Neural cell (in vitro differentiated cells): ENCODE data around the gene HLCS.

ENCODE experiments used
- EP300 ChIP-seq: fragments of 450-650 bp; conservative IDR thresholded peaks from 2 replicates; pipeline ENCODE4 v1.6.1; 2014; ENCODE audit warnings: antibody characterized with exemption, mild to moderate bottlenecking, moderate library complexity; ENCODE audit not compliant: poor library complexity, severe bottlenecking
- EZH2 ChIP-seq: fragments of 200-600, 300-800 bp; shearing (Covaris generic), sonication (generic); IDR thresholded peaks from 2 replicates; pipeline ENCODE4 v1.6.1; 2014; ENCODE audit warnings: antibody characterized with exemption, low read length, borderline replicate concordance, mild to moderate bottlenecking; ENCODE audit not compliant: insufficient read depth, poor library complexity, severe bottlenecking
- MXI1 ChIP-seq: fragments of 450-650 bp; conservative IDR thresholded peaks from 2 replicates; pipeline ENCODE4 v1.6.1; 2014; ENCODE audit warnings: antibody characterized with exemption, mild to moderate bottlenecking; ENCODE audit not compliant: poor library complexity, severe bottlenecking
- POLR2AphosphoS5 ChIP-seq: IDR thresholded peaks from 2 replicates; pipeline ENCODE4 v1.6.1; 2012
- RAD21 ChIP-seq: fragments of 450-650 bp; conservative IDR thresholded peaks from 2 replicates; pipeline ENCODE4 v1.6.1; 2014; ENCODE audit warnings: antibody characterized with exemption, mild to moderate bottlenecking, moderate library complexity
- SMC3 ChIP-seq: fragments of 450-650 bp; conservative IDR thresholded peaks from 2 replicates; pipeline ENCODE4 v1.6.1; 2014; ENCODE audit warnings: antibody characterized with exemption, mild to moderate bottlenecking, moderate library complexity; ENCODE audit not compliant: poor library complexity
- TAF1 ChIP-seq: IDR thresholded peaks from 2 replicates; pipeline ENCODE4 v1.6.1; 2012; ENCODE audit warnings: low read depth
- TF ChIP-seq, protein P1 (sequence below): fragments of 450-650 bp; IDR thresholded peaks from 2 replicates; pipeline ENCODE4 v1.5.1; 2014; ENCODE audit warnings: antibody characterized with exemption, mild to moderate bottlenecking, moderate library complexity; ENCODE audit not compliant: poor library complexity, severe bottlenecking
- TF ChIP-seq, protein P2 (sequence below): IDR thresholded peaks from 2 replicates; pipeline ENCODE4 v1.6.1; 2012; ENCODE audit warnings: borderline replicate concordance

DNA sequence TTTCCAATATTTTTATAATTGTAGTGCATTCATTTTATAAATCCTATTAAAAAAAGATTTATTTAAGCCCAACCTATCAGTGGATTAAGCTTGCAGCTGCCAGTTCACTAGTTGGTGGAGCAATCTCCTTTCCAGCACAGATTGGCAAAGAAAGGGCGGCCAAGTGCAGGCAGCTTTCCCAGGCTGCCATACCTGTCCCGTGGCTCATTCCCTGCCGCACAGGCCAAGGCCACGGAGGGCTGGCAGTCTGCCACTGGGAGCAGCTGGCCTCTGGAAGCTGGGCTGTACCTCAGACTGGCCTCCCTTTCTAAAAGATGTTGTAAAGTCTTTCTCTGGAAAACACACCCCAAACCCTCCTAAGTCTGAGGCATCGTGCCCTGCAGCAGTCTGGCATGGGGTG lies 193.4 kb downstream of the HLCS start:
- TF ChIP-seq TAF1 (no peak), EP300 (no peak), RAD21 (no peak), POLR2AphosphoS5 (no peak), SMC3 (no peak), MXI1 (no peak), EZH2 (no peak)
- TF ChIP-seq, protein P1, sequence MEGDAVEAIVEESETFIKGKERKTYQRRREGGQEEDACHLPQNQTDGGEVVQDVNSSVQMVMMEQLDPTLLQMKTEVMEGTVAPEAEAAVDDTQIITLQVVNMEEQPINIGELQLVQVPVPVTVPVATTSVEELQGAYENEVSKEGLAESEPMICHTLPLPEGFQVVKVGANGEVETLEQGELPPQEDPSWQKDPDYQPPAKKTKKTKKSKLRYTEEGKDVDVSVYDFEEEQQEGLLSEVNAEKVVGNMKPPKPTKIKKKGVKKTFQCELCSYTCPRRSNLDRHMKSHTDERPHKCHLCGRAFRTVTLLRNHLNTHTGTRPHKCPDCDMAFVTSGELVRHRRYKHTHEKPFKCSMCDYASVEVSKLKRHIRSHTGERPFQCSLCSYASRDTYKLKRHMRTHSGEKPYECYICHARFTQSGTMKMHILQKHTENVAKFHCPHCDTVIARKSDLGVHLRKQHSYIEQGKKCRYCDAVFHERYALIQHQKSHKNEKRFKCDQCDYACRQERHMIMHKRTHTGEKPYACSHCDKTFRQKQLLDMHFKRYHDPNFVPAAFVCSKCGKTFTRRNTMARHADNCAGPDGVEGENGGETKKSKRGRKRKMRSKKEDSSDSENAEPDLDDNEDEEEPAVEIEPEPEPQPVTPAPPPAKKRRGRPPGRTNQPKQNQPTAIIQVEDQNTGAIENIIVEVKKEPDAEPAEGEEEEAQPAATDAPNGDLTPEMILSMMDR, result no peak
- TF ChIP-seq, protein P2, sequence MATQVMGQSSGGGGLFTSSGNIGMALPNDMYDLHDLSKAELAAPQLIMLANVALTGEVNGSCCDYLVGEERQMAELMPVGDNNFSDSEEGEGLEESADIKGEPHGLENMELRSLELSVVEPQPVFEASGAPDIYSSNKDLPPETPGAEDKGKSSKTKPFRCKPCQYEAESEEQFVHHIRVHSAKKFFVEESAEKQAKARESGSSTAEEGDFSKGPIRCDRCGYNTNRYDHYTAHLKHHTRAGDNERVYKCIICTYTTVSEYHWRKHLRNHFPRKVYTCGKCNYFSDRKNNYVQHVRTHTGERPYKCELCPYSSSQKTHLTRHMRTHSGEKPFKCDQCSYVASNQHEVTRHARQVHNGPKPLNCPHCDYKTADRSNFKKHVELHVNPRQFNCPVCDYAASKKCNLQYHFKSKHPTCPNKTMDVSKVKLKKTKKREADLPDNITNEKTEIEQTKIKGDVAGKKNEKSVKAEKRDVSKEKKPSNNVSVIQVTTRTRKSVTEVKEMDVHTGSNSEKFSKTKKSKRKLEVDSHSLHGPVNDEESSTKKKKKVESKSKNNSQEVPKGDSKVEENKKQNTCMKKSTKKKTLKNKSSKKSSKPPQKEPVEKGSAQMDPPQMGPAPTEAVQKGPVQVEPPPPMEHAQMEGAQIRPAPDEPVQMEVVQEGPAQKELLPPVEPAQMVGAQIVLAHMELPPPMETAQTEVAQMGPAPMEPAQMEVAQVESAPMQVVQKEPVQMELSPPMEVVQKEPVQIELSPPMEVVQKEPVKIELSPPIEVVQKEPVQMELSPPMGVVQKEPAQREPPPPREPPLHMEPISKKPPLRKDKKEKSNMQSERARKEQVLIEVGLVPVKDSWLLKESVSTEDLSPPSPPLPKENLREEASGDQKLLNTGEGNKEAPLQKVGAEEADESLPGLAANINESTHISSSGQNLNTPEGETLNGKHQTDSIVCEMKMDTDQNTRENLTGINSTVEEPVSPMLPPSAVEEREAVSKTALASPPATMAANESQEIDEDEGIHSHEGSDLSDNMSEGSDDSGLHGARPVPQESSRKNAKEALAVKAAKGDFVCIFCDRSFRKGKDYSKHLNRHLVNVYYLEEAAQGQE, result no peak
